GM21786 (cell line): Measurements from ENCODE around the gene CD79A.
"Not testable (repeated sequence)": the region's sequence is repeated elsewhere in the genome, so short reads cannot be mapped to it uniquely, and the experiment has no call there.

Experiments used
- ATAC-seq: cut with Tn5 transposase; IDR thresholded peaks from one replicate; pipeline ENCODE4 v1.9.1; 2021; ENCODE audit not compliant: unreplicated experiment

The CD79A gene

DNA sequence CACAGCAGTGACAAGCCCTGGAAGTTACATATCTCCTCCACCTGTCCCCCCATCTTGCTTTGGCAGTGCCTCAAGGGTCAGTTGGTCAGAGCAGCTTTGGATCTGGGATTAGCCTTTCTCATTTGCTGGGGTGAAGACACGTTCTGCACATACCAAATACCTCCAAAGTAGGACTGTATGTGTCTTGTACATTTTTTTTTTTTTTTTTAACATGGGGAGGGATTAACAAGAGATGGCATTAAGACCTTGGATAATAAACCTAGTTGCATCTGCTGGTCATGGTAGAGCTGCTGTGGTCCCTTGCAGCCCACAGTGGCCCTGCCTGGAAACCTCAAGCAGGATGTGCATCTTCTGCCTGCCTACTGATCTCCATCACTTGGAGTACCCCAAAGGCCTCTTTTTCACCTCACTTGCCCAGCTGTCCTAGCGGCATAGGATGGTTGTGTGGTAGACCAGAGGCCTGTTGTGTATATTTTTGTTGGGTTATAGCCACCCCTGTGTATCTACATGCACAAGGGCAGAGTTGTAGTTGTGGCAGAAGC lies 14.6 kb upstream of the CD79A start:
- ATAC-seq = no peak

DNA sequence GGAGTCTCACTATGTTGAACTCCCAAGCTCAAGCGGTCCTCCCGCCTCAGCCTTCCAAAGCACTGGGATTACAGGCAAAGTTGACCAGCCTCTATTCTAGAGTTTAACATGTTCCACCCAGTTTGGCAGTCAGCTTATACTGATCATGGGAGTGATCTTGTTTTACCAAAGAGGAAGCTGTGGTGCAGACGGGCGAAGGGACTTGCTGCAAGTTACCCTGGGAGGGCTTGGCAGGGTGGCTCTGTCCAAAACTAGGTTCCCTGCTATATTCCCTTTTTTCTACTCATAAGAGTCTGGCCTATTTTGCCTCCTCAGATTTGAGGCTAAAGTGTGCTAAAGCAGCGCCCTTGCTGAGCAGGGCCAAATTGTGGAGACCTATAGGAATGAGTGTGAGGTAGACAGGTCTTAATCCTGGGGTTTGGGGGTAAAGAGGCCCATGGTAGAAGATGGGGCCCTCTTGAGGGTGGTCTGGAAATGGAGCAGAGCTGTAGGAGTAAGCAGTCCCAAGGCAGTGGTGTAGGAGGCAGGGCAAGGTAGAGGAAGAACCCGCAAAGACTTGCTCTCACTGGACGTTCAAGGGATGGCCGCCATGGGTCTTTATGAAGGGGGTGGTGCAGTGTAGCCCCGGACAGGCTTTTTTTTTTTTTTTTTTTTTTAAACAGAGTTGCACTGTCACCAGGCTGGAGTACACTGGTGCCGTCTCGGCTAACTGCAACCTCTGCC lies 13.7 kb upstream of the CD79A start:
- no peak for ATAC-seq

DNA sequence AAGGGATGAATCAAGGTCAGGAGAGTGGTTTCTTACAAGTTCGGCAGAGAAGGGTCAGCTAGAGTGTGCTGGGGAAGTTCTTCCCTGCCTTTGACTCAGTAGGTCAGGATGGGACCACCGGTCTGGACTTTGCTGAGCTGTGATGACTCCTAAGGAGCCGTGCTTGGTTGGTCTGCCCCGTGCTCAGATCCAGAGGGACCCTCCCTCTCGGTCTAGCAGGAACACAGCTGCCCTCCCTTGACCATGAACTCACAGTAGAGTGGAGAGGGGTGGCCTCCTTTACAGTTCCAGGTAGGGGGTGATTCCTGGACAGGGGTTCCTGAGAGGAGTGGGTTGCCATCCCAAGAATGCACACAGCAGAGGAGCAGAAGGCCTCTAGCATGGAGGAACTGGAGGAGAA lies 12.7 kb upstream of the CD79A start:
- no peak for ATAC-seq

- no peak for ATAC-seq
Measured at GRCh38 chr19:41866284-41866683, 10.8 kb upstream of the CD79A start.

- ATAC-seq = no peak
Measured at GRCh38 chr19:41868120-41868988, 8.7 kb upstream of the CD79A start.

DNA sequence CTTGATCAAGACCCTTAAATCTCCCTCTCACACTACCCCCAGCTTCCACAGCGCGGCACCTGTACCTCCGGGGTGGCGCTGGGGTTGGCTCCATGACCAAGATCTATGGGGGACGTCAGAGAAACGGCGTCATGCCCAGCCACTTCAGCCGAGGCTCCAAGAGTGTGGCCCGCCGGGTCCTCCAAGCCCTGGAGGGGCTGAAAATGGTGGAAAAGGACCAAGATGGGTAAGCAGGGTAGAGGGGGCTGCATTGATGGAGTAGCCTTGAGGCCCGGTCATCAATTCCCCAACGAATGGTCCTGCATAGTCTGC lies 8.1 kb upstream of the CD79A start:
- ATAC-seq = no peak

DNA sequence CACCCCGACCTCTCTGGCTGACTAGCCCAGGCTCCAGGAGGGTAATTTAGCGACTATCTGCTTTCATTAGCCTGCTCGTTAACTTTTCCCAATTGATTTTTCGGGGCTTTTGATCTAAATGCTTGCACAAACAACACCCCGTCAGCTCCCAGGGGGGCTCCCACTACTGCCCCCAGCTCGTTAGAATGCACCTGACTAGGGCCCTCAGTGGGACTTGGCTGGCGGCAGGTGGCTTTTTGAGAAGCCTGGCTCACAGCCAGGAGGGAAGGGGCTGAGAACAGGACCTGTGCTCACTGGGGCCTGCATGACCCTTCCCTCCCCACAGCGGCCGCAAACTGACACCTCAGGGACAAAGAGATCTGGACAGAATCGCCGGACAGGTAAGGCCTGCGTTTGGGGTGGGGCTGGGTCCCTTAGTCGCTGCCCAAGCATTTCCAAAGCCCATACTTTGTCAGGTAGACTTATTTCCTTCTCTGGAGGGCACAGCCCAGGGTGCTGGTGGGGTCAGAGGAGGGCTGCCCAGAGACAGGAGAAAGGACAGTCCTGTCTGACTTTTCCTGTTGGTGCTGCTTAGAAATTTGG lies 7.6 kb upstream of the CD79A start:
- ATAC-seq = no peak

DNA sequence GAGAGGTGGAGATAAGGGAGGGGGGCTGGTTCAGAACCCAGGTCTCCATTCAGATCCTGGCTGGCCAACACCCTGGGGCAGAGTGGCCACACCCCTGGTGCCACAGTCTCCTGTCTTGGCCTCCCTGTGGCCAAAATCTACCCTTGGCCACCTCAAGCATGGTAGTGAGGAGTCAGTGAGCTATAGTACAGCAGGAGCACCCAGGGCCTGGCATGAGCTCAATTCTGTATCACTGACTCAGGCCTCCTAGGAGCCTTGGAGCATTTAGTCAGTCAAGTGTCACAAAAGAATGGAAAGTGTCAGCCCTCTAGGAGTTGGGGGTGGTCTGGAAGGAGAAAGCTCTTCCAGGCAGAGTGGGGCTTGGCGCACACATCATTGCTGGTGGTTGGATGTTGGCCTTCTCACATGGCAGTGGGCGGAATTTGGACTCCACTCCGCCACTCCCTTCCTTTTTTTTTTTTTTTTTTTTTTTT lies 6.6 kb upstream of the CD79A start:
- ATAC-seq = no peak

GRCh38 chr19:41871573-41872383 lies 5.3 kb upstream of the CD79A start:
- no peak for ATAC-seq

DNA sequence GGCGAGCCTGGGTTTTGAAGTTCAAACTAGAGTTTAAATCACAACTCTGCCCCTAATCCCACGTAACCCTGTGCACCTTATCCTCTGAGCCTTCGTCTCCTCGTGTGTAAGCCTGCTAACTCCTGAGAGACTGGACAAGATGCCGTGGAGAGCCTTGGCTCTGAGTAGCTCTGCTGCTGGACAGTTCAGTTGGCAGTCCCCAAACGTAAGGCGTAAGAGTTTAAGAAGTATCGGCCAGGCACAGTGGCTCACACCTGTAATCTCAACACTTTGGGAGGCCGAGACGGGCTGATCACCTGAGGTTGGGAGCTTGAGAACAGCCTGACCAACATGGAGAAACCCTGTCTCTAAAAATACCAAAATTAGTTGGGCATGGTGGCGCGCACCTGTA lies 4.7 kb upstream of the CD79A start:
- ATAC-seq = no peak

DNA sequence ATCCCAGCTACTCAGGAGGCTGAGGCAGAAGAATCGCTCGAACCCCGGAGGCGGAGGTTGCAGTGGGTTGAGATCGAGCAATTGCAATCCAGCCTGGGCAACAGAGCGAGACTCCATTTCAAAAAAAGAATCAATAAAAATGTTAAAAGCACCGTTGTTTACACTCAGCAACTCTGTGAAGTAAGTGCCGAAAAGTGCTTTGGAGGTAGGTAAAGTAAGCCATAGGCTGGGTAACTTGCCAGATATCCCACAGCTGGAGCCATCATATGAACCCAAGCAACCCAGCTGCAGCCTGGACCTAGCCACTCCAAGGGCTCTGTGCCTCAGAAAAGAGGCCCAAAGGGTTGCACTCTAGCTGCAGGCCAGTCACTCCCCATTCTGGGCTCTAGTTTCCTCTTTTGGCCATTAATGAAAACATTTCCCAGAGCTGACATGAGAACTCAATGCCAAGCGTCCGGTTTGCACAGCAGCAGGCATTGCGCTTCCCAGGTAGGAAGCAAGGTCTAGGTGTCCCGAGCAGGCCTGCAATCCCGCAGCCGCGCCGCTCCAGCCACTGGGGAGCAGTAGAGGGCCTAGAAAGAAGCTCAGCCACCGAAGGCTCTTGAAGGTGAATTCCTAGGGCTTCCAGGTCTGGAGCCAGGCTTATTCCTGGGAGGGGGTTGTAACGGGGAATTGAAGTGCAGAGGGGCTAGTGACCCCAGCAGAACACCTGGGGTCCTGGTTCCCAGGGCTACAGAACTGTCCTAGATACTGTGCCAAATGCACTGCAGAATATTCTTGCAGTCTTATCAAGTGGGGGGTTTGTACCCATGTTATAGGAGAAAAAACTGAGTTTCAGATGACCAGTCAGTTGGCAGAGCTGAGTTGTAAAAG lies 4.1 kb upstream of the CD79A start:
- no peak for ATAC-seq

DNA sequence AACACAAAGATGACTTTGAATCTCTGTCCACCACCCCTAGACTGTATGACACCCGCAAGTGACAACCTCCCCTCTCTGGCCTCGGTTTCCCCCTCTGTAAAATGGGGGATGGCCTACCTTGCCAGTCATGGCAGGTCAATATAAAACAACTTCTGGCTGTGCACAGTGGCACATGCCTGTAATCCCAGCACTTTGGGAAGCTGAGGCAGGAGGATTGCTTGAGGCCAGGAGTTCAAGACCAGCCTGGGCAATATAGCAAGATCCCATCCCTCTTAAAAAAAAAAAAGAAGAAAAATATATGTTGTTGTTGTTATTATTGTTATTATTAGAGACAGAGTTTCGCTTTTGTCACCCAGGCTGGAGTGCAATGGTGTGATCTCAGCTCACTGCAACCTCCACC lies 1.1 kb upstream of the CD79A start:
- ATAC-seq = not testable (repeated sequence)

DNA sequence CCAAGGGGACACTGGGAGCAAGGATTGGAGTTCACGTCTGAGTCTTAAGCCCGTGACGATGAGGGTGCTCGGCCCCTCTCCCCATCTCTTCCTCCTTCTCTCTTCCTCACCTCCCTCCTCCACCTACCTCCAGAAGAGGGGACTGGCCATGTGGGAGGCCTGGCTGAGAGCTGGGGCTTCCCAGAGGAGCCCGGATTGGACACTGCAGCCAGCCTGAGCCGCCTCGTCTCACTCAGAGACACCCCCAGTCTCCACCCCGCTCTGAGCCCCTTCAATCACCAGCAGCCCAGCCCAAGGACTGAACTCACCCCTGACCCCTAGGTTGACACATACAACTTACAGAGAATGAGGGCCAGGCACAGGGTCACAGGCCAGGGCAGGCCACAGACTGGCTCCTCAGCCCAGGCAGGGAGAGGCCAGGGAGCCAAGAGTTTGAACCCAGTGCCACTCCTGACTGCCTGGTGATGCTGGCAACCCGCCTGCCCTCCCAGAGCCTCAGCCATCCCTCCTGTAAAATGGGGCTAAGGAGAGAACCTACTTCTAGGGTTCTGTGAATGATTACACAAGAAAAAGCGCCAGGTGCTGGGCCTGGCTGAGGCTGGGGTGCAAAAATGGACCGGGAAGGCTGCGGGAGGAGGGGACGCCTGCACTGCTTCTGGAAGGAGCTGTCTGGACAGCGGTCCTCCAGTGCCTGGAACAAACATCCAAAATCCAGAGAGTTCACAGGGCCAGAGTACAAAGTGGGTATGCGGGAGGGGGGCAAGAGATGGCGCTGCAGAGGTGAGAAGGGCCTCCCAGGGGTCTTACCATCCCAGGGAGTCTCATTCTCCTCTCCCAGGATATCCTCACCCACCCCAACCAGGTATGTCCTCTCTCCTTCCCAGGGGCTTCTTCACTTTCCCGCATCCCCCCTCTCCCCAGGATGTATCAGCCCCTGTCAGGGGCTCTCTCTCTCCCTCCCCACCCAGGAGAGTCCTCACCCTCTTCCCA lies 1.1 kb downstream of the CD79A start:
- no peak for ATAC-seq

GRCh38 chr19:41879080-41879479 lies 2.0 kb downstream of the CD79A start:
- ATAC-seq = no peak

- ATAC-seq = no peak
Measured at GRCh38 chr19:41879670-41880328, 2.7 kb downstream of the CD79A start.

DNA sequence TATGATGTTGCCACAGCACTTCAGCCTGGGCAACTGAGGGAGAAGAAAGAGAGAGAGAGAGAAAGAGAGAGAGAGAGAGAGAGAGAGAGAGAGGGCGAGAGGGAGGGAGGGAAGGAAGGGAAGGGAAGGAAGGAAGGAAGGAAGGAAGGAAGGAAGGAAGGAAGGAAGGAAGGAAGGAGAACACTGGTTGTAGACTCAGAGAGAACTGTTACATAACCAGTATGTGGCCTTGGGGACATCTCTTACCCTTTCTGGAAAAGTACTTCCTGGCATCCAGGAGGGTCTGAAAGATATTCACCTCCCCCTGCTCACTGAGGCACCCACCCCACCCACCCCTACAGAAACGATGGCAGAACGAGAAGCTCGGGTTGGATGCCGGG lies 3.2 kb downstream of the CD79A start:
- no peak for ATAC-seq

GRCh38 chr19:41882568-41883462 lies 5.7 kb downstream of the CD79A start, which contains the start of gene ARHGEF1:
TSS of gene ARHGEF1 (plus strand) at chr19:41883184. CDS start at chr19:41888083, 4,899 bp downstream.
- ATAC-seq = no peak
